ENCODE data around the gene PAX4.
A peak's percentile ranks its signal among the peaks of the same experiment; 100 is the strongest.
"Not testable (repeated sequence)": the region's sequence is repeated elsewhere in the genome, so short reads cannot be mapped to it uniquely, and the experiment has no call there.

Gene PAX4

DNA sequence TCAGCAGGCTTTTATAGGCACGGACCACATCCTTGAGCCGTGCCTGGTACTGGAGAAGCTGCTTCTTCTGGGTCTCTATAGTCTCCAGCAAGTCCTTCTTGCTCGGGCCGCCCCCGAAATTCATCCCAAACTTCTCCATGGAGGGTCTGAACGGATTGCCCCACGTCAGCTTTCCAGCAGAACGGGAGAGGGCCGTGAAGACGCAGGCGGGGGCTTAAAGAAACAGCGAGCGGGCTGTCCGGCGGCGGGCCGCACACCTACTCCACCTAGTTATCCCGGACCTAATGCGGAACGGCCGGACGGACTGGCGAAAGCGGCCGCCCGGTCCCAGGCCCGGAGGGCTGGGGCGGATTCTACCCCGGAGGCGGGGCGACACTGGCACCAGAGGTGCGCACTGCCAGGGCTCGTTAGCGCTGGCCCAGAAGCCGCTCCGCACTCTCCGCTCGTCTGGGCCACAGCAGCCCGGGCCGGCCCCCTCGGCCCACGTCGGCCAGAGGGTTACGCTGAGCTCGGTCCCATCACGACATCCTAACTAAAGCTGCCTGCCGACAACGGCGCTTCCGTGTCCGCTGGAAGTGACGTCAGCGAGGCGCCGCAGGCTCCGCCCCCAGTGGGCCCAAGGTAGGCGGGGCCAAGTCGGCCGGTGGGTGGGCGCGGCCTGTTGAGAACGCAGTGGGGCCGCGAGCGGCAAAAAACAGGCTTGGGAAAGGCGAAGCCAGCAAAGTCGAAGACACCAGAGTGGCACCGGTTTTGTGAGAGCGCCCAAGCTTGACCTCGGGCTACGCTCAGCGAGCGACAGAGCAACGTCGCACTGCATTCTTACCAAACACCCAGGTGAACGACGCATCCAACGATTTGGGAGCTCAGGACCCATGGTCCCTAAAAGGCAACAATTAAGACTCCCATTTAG lies 32.6 kb downstream of the PAX4 start, which contains the start of gene GCC1:
TSS of gene GCC1 (minus strand) at position 553 of the 910 bp plus-strand sequence. CDS start at position 139, 414 bp downstream.
- DNase-seq (peak; percentile 97), ATAC-seq (peak; percentile 83)

DNA sequence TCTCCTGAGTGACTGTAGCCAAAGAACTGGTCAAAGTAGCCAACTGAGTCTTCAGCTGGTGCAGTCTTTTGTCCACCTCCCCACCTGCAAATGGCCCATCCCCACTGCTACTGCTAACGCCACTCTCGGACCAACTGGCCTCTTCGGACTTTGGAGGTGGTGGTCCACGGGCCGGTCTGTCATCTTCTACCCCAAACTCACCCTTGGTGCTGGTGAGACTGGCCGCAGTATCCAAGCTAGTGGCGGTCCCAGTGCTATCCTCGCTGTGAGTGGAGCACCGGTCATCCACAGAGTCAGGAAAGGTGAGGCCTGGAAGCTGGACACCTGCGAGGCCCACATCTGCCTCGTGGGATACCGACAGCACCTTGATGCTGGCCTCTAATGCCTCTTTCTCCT lies 33.3 kb downstream of the PAX4 start:
- no peak for DNase-seq
- ATAC-seq, result no peak

DNA sequence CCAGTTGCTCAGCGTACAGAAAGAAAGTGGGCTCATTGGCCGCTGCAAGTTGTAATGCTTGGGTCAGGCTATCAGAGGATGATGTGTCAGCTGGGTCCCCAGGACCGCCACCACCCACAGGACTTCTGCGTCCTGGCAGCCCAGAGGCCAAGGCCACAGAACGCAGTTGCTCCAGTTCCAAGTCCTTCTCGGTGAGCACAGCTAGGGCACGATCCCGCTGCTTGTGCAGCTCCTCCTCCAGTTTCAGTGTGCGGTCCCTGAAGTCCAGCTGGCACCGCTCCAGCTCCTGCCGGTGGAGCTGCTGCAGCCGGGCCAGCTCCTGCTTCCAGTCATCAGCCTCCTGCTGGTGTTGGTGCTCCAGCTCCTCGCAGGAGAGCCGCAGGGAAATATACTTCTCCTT lies 35.6 kb downstream of the PAX4 start:
- no peak for DNase-seq

DNA sequence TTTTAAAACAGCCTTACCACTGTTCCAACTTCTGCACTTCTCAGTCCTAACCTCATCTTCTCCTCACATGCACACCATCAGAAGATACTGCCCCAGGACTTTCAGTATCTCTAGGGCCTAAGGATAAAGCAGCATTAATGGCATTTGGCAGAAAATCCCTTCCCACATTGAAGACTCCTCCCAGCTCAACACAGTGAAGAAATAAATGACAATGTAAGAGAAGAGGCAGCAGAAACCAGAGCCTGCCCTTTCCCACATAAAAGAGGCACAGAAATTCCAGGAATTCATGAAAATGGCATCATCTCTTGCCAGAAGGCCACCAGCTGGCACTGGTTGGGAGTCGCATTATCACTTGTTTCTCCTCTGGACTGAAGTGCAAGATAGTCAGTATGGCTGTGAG lies 36.2 kb downstream of the PAX4 start:
- DNase-seq, result no peak
- ATAC-seq, result no peak

More for the DNA sequence above, 35.6 kb downstream of the PAX4 start:
- ATAC-seq, result no peak

DNA sequence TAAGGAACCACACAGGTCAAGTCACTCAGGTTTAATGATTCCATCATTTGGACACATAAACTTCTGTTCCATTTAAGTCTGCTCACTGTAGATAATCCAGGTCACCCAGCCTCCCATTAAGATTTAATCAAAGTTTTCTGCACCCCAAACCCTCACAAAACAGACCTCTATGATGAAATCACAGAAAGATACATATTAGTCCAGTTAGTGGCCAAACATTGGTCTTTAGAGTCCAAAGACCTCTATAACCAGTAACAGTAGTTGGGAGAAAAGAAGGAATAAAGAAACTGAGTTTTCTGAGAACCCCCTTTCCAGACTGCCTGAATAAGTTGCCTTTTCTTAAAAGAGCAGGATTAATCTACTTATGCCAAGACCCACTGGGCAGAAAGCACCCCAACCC lies 37.3 kb downstream of the PAX4 start:
- DNase-seq (no peak), ATAC-seq (no peak)

DNA sequence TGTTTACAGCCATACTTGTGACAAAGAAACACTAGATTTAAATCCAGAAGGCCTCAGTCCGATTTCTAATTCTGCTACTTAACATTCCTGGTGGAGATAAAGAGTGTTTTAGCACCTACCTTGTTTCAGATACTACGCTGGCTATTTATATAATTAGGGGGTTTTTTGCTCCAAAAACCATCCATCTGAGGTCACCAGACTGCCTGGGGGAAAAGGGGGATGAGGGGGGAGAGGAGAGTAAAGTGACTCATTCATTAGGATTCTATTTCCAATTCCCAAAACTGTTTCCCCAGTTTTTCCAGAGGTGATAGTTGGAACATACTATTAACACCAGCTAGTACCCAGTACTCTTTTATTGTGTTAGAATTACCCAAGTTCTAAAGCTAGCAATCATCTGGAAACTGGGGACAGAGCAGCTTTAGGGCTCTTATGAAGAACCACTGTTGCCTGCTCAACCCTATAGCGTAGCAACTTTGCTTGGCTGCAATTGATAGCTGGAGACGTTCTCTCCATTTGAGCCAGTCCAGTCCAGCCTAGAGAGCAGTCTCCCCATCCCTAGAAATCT lies 39.1 kb downstream of the PAX4 start:
- DNase-seq (no peak), ATAC-seq (no peak)

DNA sequence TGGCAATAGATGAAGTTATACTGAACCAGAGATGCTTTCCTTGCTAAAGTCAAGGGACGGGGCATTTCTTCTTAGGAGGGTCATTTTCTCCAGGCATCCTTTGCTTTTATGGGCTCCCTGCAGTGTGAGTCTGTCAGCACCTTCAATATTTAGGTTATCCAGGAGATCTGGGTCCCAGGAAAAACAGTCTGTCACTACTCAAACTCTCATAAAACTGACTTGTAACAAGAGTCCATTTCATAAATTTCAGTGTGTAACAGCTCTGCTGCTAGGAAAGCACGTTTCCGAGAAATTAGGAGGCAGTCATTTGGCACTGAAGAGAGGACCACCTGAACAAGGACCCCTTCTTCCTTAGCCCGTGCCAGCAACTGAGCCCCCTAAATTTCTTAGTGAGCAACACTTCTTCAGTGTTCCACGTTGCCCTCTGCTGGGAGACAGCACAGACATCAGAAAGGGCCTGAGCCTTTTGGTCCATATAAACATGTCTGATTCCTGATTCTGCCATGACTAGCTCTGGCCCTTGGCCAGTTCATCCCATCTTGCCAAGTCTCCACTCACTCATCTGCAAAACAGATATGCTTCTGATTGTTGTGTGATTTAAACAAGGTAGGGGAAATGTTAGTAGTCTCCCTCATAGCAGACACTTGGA lies 39.8 kb downstream of the PAX4 start:
- DNase-seq (no peak), ATAC-seq (no peak)

DNA sequence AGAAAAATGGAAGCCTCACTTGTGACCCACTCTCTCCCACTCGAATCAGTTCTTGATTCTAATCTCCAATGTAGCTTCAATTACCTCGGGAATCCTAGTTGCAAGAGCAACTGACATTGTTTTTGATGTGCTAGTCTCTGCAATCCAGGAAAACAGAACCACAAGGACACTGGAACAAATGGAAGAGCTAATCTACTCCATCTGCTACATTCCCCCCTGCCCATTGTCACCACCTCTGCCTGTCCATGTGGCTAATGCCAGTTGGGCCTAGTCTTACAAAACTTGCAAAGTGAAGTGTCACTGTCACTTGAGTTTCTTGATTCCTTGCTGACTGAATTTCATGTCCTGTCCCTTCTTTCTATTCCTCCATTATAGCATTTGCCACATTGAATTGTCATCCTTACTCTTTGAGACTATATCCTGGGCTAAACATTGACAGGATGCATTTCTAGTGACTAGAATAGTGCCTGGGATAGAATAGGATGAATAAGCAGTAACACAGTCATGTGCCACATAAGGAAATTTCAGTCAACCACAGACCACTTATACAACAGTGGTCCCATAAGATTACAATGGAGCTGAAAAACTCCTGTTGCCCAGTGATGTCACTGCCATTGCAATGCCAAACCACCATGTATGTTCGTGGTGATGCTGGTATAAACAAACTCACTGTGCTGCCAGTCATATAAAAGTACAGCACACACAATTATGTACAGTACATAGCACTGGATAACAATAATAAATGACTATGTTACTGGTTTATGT lies 46.0 kb downstream of the PAX4 start:
- ATAC-seq, result no peak
- no peak for DNase-seq

DNA sequence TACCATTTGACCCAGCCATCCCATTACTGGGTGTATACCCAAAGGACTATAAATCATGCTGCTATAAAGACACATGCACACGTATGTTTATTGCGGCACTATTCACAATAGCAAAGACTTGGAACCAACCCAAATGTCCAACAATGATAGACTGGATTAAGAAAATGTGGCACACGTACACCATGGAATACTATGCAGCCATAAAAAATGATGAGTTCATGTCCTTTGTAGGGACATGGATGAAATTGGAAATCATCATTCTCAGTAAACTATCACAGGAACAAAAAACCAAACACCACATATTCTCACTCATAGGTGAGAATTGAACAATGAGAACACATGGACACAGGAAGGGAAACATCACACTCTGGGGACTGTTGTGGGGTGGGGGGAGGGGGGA lies 49.9 kb downstream of the PAX4 start:
- ATAC-seq, DNase-seq: not testable (repeated sequence)

- ATAC-seq (no peak), DNase-seq (no peak)
These were observed 51.7 kb downstream of the PAX4 start for GRCh38 chr7:127566242-127566641.

Data from stimulated activated naive CD8-positive, alpha-beta T cell treated with anti-CD3 and anti-CD28 coated beads, Interleukin-15, Interleukin-2, amounts not matched to agents 100 U/mL and 50 U/mL, for 24 hours (primary cell).